Embryonic facial prominence (tissue), 1 donor: ENCODE results near the gene PCDHA9.

Source experiments
- DNase-seq: peaks from one replicate; pipeline ENCODE4 v3.0.0-alpha.2; 2016; ENCODE audit errors: extremely low spot score

PCDHA9 gene

DNA sequence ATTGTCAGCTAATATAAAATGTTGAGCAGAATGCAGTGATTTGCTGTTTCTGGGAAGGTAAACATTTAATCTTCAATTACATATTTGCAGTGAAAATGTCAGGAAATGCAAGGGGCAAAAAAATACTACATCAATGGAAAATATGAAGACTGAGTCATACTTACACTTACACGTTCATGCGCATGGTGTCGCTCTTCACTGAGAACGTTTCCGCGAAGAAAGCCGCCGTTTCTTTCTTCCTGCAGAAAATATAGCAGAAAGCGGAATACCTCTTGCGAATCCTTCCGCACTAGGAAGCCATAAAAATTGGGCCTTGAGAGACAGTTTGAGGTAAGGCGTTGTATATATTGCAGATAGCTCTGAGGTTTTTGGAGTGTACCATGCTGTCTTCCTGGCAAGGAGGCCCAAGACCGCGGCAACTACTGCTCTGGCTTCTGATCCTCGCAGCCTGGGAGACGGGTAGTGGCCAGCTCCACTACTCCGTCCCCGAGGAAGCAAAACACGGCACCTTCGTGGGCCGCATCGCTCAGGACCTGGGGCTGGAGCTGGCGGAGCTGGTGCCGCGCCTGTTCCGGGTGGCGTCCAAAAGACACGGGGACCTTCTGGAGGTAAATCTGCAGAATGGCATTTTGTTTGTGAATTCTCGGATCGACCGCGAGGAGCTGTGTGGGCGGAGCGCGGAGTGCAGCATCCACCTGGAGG is 33.9 kb downstream of the PCDHA9 start, which contains the start of gene PCDHA13:
PCDHA13 (plus strand) TSS at position 236 of the 702 bp plus-strand sequence; CDS start at position 381, 145 bp downstream.
- no peak for DNase-seq

DNA sequence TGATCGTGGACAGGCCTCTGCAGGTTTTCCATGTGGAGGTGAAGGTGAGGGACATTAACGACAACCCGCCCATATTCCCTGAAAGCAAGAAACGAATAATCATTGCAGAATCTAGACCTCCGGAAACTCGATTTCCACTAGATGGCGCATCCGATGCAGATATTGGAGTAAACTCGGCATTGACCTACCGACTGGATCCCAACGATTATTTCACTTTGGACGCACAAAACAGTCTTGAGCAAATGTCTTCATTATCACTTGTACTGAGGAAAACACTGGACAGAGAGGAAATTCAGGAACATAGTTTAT is 34.4 kb downstream of the PCDHA9 start:
- DNase-seq: no peak

DNA sequence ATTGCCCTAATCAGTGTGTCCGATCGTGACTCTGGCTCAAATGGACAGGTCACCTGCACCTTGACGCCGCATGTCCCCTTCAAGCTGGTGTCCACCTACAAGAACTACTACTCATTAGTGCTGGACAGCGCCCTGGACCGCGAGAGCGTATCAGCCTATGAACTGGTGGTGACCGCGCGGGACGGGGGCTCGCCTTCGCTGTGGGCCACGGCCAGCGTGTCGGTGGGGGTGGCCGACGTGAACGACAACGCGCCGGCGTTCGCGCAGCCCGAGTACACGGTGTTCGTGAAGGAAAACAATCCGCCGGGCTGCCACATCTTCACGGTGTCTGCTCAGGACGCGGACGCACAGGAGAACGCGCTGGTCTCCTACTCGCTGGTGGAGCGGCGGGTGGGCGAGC is 35.2 kb downstream of the PCDHA9 start:
- no peak for DNase-seq

DNA sequence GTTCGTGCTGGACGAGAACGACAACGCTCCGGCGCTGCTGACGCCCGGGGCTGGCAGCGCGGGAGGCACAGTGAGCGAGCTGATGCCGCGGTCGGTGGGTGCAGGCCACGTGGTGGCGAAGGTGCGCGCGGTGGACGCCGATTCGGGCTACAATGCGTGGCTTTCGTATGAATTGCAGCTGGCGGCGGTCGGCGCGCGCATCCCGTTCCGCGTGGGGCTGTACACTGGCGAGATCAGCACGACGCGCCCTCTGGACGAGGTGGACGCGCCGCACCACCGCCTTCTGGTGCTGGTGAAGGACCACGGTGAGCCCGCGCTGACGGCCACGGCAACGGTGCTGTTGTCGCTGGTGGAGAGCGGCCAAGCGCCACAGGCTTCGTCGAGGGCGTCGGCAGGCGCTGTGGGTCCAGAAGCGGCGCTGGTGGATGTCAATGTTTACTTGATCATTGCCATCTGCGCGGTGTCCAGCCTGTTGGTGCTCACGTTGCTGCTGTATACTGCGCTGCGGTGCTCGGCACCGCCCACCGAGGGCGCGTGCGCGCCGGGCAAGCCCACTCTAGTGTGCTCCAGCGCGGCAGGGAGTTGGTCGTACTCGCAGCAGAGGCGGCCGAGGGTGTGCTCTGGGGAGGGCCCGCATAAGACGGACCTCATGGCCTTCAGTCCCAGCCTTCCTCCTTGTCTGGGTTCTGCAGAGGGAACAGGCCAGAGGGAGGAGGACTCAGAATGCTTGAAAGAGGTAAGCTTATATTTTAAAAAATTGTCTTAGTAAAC is 35.9 kb downstream of the PCDHA9 start:
- DNase-seq: no peak
